Mucosa of gallbladder (tissue), 1 donor: ENCODE results near the gene ACTR3. TPM values are rescaled to one million over a fixed set of nuclear protein-coding genes. Genes with fewer than 3 reads are reported as not detected.
"Not testable (repeated sequence)": the region's sequence is repeated elsewhere in the genome, so short reads cannot be mapped to it uniquely, and the experiment has no call there.

Experiments used
- DNase-seq: peaks from one replicate; pipeline ENCODE4 v3.0.0-alpha.2; 2020; ENCODE audit warnings: low spot score
- total RNA-seq: library from RNA; stranded (reverse); gene quantifications from one replicate; pipeline ENCODE4 v1.2.1, GENCODE V29; 2021
- donor health status: DM: no; HTN: no; CAD: no.

The ACTR3 gene
- total RNA-seq, 1 donor from 2014 or later = 184 TPM

DNA sequence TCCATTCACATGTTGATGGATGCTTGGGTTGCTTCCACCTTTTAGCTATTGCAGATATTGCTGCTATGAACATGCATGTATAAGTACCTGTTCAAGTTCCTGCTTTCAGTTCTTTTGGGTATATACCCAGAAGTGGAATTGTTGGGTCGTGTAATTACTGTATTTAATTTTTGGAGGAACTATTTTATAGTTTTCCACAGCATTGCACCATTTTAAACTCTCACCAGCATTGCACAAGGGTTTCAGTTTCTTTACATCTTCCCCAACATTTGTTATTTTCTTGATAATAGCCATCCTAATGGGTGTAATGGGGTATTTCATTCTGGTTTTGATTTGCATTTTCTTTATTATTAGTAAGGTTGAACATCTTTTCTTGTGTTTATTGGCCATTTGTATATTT lies 16.0 kb downstream of the ACTR3 start:
- DNase-seq = no peak

DNA sequence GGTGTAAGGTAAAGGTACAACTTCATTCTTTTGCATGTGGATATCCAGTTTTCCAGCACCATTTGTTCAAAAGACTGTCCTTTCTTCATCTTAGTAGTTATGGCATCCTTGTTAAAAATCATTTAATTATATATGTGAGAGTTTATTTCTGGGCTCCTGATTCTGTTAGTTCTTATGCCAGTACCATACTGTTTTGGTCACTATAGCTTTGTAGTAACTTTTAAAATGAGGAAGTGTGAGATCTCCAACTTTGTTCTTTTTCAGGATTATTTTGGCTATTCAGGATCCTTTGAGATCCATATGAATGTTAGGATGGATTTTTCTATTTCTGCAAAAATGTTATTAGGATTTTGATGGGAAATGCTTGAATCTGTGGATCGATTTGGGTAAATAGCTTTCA lies 16.8 kb downstream of the ACTR3 start:
- DNase-seq = no peak

DNA sequence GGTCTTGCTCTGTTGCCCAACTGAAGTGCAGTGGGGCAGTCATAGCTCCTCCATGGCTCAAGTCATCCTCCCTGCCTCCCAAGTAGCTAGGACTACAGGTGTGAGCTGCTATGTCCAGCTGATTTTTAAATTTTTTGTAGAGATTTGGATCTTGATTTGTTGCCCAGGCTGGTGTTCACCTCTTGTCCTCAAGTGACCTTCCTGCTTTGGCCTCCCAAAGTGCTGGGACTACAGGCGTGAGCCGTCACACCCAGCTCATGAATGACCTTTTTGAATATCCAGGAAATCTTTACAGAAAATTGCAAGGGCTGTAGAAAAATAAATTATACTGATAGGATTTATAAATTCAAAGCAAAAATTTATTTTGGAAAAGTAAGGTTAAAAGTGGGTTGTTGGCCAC lies 17.4 kb downstream of the ACTR3 start:
- no peak for DNase-seq

DNA sequence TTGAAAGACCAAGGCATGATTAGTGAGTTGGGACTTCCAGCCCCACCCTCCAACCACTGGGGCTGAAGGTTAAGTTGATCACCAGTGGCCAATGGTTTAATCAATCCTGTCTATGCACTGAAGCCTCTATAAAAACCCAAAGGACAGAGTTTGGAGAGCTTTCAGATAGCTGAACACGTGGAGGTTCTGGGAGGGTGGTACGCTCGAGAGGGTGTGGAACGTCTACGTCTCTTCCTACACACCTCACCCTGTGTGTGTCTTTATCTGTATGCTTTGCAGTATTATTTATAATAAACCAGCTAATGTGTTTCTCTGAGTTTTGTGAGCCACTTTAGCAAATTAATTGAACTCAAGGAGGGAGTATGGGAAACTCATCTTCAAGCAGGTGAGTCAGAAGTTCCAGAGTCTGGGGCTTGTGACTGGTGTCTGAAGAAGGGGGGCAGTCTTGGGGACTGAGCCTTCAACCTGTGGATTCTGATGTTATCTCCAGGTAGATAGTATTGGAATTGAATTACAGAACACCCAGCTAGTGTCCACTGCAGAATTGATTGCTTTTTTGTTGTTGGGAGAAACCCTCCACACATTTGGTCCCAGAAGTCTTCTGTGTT lies 20.3 kb downstream of the ACTR3 start:
- DNase-seq = no peak

DNA sequence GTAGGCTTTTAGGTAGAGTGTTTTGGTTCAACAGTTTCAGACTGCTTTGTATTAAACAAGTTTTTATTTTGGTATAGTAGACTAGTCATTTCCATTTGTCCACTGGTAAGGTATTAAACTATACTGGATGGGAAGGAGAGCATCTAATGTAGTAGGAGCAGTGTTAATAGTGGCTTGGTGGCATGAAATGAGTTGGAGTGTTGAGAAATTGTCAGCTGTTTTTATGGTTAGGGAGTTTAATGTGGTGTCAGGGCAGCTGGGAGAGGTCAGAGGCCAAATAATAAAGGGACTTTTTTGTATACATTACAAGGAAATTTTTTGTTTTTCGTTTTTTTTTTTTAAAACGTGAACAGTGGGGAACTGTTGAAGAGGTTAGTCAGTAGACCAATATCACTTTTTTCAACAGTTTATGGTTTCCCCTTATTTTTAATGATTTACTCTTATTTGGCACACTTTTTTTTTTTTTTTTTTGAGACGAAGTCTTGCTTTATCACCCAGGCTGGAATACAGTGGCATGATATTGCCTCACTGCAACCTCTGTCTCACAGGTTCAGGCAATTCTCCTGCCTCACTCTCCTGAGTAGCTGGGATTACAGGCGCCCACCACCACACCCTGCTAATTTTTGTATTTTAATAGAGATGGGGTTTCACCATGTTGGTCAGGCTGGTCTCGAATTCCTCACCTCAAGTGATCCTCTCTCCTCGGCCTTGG lies 21.2 kb downstream of the ACTR3 start:
- DNase-seq = no peak

DNA sequence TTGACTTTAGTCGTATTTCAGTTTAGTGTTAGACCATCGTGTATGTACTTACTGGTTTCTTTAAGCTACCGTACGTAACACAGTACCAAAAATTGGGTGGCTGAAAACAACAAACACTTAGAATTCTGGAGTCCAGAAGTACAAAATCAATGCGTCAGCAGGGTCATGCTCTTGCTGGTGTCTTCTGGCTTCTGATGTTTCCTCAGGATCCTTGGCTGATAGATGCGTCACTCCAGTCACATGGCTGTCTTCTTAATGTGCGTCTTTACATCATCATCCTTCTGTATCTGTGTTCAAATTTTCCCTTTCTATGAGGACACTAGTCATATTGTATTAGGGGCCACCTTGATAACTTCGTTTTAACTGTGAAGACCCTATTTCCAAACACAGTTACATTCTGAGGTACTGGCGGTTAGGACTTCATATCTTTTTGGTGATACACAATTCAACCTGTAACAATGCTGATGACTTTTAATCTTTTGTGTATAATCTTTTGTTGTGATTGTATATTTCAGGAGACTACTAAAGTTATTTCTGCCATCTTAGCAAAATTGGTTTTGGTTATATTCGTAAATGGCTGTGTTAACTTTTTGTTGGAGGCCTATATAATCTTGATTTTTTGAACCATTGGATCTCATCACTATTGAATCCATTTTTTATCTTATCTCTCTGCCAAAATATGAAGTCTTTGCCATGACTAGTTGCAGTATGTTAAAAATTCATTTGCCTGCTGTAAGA lies 25.4 kb downstream of the ACTR3 start:
- DNase-seq = no peak

DNA sequence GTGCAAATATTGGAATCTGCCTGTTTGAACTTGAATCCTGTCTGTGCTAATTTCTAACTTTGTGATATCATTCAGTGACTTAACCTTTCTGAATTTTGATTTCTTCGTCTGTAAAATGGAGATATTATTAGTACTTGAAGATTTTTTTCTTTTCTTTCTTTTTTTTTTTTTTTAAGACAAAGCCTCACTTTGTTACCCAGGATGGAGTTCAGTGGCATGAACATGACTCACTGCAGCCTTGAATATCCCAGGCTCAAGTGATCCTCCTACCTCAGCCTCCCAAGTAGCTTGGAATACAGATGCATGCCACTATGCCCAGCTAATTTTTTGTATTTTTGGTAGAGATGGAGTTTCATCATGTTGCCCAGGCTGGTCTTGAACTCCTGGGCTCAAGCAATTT lies 28.3 kb downstream of the ACTR3 start:
- no peak for DNase-seq

DNA sequence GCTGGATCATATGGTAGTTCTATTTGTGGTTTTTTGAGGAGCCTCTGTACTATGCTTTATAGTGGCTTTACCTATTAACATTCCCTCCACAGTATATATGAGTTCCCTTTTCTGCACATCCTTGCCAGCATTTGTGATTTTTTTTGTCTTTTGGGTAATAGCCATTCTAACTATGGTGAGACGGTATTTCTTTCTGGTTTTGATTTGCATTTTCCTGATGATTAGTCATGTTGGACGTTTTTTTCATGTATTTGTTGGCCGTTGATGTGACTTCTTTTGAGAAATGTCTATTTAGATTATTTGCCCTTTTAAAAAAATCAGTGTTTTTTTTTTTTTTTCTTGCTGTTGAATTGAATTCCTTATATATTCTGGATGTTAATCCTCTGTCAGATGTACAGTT lies 31.1 kb downstream of the ACTR3 start:
- DNase-seq = no peak

DNA sequence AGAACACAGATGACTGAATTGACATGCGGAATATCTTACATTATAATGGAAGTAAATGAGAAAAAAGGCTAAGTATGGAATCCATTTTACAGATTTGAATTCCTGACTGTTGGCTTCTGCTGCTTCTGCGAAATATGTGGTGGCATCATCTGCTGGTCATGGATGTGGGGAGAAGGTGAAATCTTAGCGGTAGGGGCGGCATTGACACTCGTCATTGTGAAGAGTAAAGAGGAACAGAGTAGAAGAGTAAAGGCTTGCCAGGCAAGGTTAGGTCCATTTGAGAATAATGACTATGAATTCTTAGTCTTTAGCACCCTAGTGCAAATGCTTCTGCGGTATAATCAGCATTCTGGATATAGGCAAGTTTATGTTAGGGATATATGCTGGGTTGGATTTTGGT lies 32.4 kb downstream of the ACTR3 start:
- no peak for DNase-seq

DNA sequence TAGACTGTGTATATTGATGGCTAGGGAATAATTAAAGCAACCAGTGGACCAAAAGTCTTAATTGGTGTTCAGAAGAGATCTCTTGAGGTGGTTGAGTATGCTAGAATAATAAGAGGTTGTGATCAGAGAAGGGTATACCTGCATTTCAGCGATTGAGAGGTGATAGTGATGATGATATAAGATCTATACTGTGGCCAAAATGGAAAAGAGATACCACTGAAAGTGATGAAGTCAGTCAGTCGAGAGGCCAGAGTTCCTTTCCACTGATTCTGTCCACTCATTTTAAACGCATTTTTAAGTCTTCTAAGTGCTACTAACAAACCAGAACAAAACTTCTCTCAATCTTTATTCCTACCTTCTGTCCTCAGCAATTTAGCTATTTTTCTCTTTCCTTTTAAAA lies 32.9 kb downstream of the ACTR3 start:
- no peak for DNase-seq

DNA sequence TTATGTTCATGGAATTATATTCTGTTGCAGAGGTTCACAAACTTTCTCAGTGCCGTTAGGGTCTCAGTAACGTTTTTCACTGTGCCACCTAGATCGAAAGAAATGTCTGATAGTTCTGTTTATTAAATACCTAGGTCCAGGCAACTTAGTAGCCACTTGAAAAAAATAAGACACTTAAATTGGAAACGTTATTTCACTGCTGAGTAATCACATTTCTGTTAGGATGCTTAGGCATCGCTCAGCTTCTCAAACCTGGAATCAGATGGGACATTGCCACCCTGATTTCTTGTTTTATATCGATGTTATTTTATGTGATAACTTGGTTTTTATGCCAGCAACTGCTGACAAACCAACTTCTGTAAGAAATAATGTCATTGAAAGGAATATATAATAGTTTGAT lies 36.0 kb downstream of the ACTR3 start:
- no peak for DNase-seq

DNA sequence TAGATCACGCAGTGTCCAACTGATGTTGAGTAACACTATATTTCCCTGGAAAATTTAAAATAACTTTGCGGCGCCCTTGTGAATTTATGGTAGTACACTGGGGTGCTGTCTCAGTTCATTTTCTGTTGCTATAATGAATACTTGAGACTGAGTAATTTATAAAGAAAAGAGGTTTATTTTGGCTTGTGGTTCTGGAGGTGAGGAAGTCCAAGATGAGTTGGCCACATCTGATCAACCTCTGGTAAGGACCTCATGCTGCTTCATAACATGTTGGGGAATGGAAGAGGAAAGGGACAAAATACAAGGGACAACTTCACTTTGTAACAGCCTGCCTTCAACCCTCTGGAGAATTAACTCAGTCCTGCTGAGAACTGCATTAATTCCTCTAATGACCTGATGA lies 36.4 kb downstream of the ACTR3 start:
- DNase-seq = no peak

DNA sequence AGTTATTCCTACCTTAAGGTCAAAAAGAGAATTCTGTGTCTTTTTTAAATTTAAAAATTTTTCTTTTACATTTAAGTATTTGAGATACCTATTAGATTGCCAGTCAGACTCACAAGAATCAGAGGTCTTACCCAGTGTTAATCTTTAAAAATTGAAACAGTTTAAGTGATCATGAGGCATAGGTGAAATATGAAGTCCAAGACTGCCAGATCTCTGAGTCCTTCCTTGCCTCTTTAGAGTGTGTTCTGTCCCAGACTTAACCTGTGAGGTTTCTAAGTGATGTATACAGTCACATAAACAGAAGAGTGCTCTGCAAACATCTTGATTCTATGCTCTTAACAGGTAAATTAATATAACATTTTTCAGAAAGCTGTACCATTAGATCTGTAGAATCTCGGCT lies 40.6 kb downstream of the ACTR3 start:
- DNase-seq = no peak

DNA sequence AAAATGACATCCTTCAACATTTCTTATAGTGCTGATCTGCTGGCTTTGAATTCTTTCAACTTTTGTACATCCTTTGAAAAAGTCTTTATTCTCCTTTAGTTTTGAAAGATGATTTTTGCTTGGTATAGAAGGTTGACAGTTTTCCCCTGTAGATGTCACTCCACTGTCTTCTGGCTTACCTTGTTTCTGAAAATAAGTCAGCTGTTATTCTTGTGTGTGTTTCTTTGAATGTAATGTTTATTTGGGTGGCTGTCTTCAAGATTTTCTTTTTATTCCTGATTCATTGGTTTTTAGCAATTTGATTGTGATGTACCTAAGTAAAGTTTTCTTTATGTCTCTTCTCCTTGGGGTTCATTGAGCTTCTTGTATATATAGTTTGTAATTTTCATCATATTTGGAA lies 47.6 kb downstream of the ACTR3 start:
- DNase-seq = no peak

DNA sequence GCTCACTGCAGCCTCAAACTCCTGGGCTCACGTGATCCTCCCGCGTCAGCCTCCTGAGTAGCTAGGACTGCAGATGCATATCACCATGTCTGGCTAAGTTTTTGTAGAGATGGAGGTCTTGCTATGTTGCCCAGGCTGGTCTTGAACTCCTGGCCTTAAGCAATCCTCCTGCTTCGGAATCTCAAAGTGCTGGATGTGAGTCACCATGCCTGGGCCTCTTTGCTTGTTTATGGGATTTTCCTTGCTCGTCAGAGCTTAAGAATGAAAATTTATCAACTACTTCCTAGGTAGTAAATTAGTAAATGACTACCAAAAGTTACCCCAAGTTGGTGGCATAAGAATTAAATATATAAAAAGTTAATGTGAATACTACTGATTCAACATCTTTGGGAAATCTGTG lies 51.0 kb downstream of the ACTR3 start:
- no peak for DNase-seq

DNA sequence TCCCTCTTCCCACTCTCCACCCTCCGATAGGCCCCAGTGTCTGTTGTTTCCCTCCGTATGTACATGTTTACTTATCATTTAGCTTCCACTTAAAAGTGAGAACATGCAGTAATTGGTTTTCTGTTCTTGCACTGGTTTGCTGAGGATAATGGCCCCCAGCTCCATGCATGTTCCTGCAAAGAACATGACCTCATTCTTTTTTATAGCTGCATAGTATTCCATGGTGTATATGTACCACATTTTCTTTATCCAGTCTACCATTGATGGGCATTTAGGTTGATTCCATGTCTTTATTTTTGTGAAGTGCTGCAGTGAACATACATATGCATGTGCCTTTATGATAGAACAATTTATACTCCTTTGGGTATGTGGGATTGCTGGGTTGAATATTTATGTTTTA lies 55.9 kb downstream of the ACTR3 start:
- not testable (repeated sequence) for DNase-seq

DNA sequence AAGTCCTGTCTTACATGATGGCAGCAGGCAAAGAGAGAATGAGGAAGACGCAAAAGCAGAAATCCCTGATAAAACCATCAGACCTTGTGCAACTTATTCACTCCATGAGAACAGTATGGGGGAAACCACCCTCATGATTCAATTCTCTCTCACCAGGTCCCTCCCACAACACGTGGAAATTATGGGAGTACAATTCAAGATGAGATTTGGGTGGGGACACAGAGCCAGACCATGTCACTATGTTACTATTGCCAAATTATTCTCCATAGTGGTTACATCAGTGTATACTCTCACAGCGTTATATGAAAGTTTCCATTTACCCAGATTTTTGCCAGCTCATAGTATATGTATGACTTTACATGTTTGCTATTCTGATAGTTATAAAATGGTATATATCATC lies 61.0 kb downstream of the ACTR3 start:
- DNase-seq = not testable (repeated sequence)

DNA sequence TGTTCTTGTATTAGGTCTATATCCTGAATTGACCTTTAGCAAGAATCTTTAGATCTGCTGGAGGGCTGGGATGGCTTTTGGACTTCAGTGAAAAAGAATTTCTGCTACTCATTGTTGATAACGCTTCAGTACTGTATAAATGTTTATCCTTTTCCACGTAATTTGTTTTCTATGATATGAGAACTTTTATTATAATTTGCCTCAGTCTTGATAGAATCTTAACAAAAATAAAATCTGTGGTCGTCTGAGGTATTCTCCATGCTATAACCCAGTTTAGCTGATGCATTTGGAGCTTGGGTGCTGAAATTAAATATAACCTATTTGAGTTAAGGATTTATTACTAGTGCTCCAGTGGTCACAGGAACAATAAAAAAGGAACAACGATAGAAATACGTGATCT lies 71.1 kb downstream of the ACTR3 start:
- DNase-seq = no peak

DNA sequence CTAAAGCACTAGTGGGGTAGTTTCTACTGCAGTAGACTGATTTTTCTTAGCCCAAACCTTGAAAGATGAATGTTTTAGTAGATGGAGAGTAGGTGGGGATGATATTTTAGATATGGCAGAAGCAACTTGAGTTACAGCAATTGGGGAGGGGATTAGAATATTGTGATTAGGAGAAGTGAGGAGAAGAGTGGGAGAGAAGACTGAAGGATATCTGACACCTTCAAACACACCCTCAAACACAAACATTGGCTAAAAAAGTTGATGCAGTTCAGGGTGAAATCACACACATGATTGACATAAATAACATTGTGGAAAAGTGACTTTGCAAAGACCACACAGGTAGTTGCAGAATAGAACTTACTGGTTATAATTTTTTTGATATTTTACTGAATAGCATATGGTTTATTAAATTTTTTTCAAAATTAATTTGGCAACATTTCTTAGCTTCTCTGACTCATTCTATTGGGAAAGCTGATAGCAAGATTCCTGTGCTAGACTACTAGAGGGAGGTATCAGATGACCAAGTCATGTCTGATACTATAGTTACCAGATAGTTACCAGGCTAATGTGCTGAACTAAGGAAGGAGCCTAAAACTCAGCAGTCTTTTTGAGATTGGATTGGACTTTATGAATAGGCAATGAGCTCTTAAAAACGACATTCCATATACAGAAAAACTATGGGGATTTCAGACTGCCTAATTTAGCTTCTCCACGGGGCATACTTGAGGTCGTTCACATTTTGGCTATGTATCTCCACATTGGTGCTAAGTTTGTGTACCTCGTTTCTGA lies 73.0 kb downstream of the ACTR3 start:
- DNase-seq = no peak

DNA sequence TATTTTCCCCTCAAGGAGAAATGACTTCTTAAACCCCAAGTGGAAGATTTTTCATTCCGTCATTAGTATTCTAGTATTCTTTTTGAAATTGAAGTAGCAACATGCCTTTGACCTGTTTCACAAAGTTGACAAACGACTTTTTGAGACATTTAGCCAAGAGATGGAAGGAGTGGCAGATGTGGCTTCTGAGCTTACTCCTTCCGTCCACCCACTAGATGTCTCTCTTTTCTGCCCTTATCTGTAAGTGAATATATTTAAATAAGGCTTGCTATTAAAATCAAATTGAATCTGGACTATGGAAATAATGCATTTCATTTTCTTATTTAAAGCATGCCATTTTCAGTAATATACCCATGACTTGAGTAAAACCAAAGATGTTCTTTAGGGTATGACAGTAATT lies 74.1 kb downstream of the ACTR3 start:
- DNase-seq = no peak

DNA sequence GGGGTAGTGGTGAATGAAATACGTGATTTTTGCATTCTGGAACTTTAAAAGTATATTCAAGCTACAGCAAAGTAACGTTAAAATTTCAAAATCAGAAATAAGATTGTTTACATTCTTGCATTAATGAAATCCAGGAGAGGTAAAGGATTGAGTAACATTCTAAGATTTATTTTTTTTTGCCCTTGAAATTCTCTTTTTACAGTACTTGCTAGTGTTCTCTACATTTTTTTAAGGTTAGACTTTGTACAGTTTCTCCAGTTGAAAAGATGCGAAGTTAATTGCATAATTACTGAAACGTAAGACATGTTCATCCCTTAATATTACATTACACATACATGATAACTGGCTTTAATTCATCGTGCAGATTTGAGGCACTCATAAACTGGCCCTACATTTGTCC lies 74.5 kb downstream of the ACTR3 start:
- DNase-seq = no peak

DNA sequence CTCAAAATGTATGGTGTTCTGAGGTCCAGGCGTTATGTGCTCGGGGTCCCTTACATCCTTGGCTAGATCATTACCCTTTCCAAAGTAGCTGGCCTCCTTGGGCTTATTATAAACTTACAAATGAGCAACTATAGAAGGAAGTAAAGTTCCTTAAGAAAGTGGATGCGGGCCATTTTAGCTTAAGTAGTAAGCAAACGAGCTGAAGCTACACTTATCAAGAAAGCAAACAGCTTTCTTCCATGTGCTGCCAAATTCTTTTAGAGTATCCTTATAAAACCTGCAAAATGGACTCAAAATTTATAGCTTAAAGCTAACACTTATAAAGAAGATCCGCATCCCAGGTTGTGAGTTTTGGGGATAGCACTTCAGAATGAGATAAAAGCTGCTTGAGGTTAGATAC lies 75.3 kb downstream of the ACTR3 start:
- no peak for DNase-seq

DNA sequence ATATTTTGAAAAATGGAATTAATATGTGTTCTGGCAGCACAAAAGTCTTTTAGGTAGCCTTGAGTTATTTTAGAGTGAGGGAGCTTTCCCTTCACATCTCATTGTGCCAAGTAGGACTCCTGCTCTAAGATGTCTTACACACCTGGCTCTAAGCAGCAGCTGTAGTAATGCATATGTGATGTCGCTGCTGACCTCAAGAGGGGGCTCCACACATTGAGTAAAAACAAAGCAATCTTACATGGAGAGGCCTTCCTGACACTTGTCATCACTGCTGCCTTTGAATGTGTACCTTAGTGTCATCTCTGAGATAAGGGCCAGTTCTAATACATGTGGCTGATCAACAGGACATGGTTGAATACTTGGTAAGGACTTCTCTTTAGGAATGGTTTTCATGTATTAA lies 75.8 kb downstream of the ACTR3 start:
- no peak for DNase-seq
